ENCODE measurements around the gene JMJD1C. TPM values are rescaled to one million over a fixed set of nuclear protein-coding genes. Genes with fewer than 3 reads are reported as not detected.

Gene JMJD1C
- total and polyA plus RNA-seq, 8 donors: 25.6 to 56.9 (median 36.7) TPM

GRCh38 chr10:63468947-63469346, 3.2 kb upstream of the JMJD1C start:
- peaks cover 0 to 6% (median 5%) of the 10 kb centered on the region in 3 donors for H3K4me1 ChIP-seq
- H3K27me3 ChIP-seq: no peaks in the 10 kb centered on the region
- DNase-seq (no peak), ATAC-seq (no peak), FAIRE-seq (no peak)
- no peaks in the 10 kb centered on the region for H3K9me3 ChIP-seq
- no peak overlapping the region for H3K4me3 ChIP-seq
- WGBS, 2 donors: 91 to 96% methylated on average over 1 of the region's 1 CpG
- no peak overlapping the region for H3K27ac ChIP-seq
- H3K36me3 ChIP-seq: no peaks in the 10 kb centered on the region
- intact Hi-C loops (cut with DNase I): no loop called here
- TF ChIP-seq CTCF (IDR thresholded peaks at IDR 0.05): no peak

GRCh38 chr10:63467841-63468240, 2.1 kb upstream of the JMJD1C start:
- WGBS, 2 donors: 87 to 100% methylated on average over 1 of the region's 1 CpG
- intact Hi-C loops (cut with DNase I): no loop called here
- H3K36me3 ChIP-seq: no peaks in the 10 kb centered on the region
- no peak for TF ChIP-seq CTCF (IDR thresholded peaks at IDR 0.05)
- no peak overlapping the region for H3K27ac ChIP-seq
- no peaks in the 10 kb centered on the region for H3K27me3 ChIP-seq
- DNase-seq (no peak), ATAC-seq (no peak), FAIRE-seq (no peak)
- H3K4me3 ChIP-seq: no peak overlapping the region
- no peaks in the 10 kb centered on the region for H3K9me3 ChIP-seq
- H3K4me1 ChIP-seq: peaks cover 0 to 9% (median 5%) of the 10 kb centered on the region in 3 donors

- peaks cover 0 to 9% (median 5%) of the 10 kb centered on the region in 3 donors for H3K4me1 ChIP-seq
- no peaks in the 10 kb centered on the region for H3K36me3 ChIP-seq
- TF ChIP-seq CTCF (IDR thresholded peaks at IDR 0.05): no peak
- H3K9me3 ChIP-seq: no peaks in the 10 kb centered on the region
- no peaks in the 10 kb centered on the region for H3K27me3 ChIP-seq
- peak overlapping the region; percentile 82 to 91 (median 88) for H3K27ac ChIP-seq
- intact Hi-C loops (cut with DNase I): no loop called here
- WGBS, 2 donors: 2% methylated on average over 26 to 27 of the region's 27 CpGs
- DNase-seq (peak in 2 of 6 donors; percentile 58 to 74), ATAC-seq (peak; percentile 45 to 60 (median 57)), FAIRE-seq (peak; percentile 13)
- peak overlapping the region; percentile 70 to 86 (median 75) for H3K4me3 ChIP-seq
Observed at GRCh38 chr10:63466144-63466935, 563 bp upstream of the JMJD1C start.

- Histone ChIP-seq H3K4me1 (peaks cover 0 to 9% (median 5%) of the 10 kb centered on the region in 3 donors), H3K36me3 (no peaks in the 10 kb centered on the region), H3K27me3 (no peaks in the 10 kb centered on the region), H3K27ac (peak overlapping the region; percentile 82 to 91 (median 88)), H3K9me3 (no peaks in the 10 kb centered on the region), H3K4me3 (peak overlapping the region; percentile 70 to 86 (median 75))
- DNase-seq (no peak), ATAC-seq (peak; percentile 45 to 74 (median 64)), FAIRE-seq (no peak)
- no peak for TF ChIP-seq CTCF (IDR thresholded peaks at IDR 0.05)
- WGBS, 2 donors: 4 to 5% methylated on average over 34 to 35 of the region's 35 CpGs
- intact Hi-C loops (cut with DNase I): no loop called here
Observed at GRCh38 chr10:63464402-63465292, 1.1 kb downstream of the JMJD1C start.

Measured in pancreas (tissue), 10 donors.